ENCODE results near the gene THNSL1. TPM values are rescaled to one million over a fixed set of nuclear protein-coding genes. Genes with fewer than 3 reads are reported as not detected.
A peak's percentile ranks its signal among the peaks of the same experiment; 100 is the strongest.

THNSL1 gene
- total RNA-seq, 2 donors from 2014 or later: 2.3 to 4.5 TPM

GRCh38 chr10:25063157-25063556 is 46.7 kb downstream of the THNSL1 start:
- no peak for DNase-seq
- Histone ChIP-seq H3K9ac (ENCODE audit: low read depth in 2 of 2, low read length in 2 of 2) (no peak overlapping the region), H3K36me3 (no peaks in the 10 kb centered on the region), H3K27me3 (no peaks in the 10 kb centered on the region), H3K27ac (peak overlapping the region; percentile 83), H3K9me3 (no peaks in the 10 kb centered on the region), H3K4me1 (no peaks in the 10 kb centered on the region), H3K4me3 (no peak overlapping the region)
- TF ChIP-seq, protein P1, sequence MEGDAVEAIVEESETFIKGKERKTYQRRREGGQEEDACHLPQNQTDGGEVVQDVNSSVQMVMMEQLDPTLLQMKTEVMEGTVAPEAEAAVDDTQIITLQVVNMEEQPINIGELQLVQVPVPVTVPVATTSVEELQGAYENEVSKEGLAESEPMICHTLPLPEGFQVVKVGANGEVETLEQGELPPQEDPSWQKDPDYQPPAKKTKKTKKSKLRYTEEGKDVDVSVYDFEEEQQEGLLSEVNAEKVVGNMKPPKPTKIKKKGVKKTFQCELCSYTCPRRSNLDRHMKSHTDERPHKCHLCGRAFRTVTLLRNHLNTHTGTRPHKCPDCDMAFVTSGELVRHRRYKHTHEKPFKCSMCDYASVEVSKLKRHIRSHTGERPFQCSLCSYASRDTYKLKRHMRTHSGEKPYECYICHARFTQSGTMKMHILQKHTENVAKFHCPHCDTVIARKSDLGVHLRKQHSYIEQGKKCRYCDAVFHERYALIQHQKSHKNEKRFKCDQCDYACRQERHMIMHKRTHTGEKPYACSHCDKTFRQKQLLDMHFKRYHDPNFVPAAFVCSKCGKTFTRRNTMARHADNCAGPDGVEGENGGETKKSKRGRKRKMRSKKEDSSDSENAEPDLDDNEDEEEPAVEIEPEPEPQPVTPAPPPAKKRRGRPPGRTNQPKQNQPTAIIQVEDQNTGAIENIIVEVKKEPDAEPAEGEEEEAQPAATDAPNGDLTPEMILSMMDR (IDR thresholded peaks at IDR 0.05): no peak
- intact Hi-C loops (cut with DNase I): no loop called here

GRCh38 chr10:25063644-25064043 is 47.2 kb downstream of the THNSL1 start:
- Histone ChIP-seq H3K9ac (ENCODE audit: low read depth in 2 of 2, low read length in 2 of 2) (no peak overlapping the region), H3K27ac (no peak overlapping the region), H3K9me3 (no peaks in the 10 kb centered on the region), H3K4me1 (no peaks in the 10 kb centered on the region), H3K4me3 (no peak overlapping the region), H3K36me3 (no peaks in the 10 kb centered on the region), H3K27me3 (no peaks in the 10 kb centered on the region)
- TF ChIP-seq, protein P1 (IDR thresholded peaks at IDR 0.05): no peak
- DNase-seq: peak; percentile 16
- intact Hi-C loops (cut with DNase I): no loop called here

- intact Hi-C loops (cut with DNase I): no loop called here
- DNase-seq: peak; percentile 6
- no peaks in the 10 kb centered on the region for H3K9me3 ChIP-seq
Measured at GRCh38 chr10:25064401-25064800, 48.0 kb downstream of the THNSL1 start.

DNA sequence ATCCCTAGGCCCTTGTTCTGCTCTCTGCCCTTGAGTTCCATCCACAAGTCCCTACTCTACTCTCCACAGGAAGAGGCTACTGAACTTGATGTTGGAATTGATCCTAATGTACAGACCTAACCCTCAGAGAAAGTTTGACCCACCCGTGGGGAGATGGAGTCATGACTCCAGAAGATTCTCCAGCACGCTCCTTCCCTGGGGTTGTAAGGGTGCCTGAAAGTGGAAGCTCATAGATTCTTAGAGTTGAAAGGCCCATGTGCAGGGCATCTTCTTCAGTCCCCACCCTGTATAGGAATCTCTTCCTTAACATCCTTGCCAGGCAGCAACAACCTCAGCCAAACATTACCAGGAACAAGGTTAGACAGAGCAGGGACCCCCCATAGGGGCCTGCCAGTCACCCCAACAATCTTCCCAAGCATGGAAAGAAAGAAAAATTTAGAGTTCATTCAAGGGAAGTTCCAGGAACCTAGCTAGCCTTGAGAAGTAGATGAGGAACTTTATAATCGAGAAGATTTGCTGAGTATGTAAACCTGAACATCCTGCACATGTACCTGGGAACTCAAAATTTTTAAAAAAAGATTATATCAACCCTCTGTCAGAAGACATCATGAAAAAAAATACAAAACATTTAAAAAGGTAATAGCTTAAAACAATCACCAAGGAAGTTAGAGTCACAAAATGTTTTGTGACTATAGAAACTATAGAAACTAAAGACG is 49.5 kb downstream of the THNSL1 start:
- no peaks in the 10 kb centered on the region for H3K9me3 ChIP-seq
- no peaks in the 10 kb centered on the region for H3K36me3 ChIP-seq
- TF ChIP-seq, protein P1 (IDR thresholded peaks at IDR 0.05): no peak
- H3K4me3 ChIP-seq: no peak overlapping the region
- H3K9ac ChIP-seq (ENCODE audit: low read depth in 2 of 2, low read length in 2 of 2): no peak overlapping the region
- no peak for DNase-seq
- H3K27me3 ChIP-seq: no peaks in the 10 kb centered on the region
- H3K27ac ChIP-seq: no peak overlapping the region
- intact Hi-C loops (cut with DNase I): no loop called here
- no peaks in the 10 kb centered on the region for H3K4me1 ChIP-seq

More at GRCh38 chr10:25064401-25064800, 48.0 kb downstream of the THNSL1 start:
- H3K4me1 ChIP-seq: no peaks in the 10 kb centered on the region
- no peak overlapping the region for H3K9ac ChIP-seq (ENCODE audit: low read depth in 2 of 2, low read length in 2 of 2)
- no peak overlapping the region for H3K27ac ChIP-seq
- H3K4me3 ChIP-seq: no peak overlapping the region
- TF ChIP-seq, protein P1 (IDR thresholded peaks at IDR 0.05): no peak
- no peaks in the 10 kb centered on the region for H3K36me3 ChIP-seq
- H3K27me3 ChIP-seq: no peaks in the 10 kb centered on the region

DNA sequence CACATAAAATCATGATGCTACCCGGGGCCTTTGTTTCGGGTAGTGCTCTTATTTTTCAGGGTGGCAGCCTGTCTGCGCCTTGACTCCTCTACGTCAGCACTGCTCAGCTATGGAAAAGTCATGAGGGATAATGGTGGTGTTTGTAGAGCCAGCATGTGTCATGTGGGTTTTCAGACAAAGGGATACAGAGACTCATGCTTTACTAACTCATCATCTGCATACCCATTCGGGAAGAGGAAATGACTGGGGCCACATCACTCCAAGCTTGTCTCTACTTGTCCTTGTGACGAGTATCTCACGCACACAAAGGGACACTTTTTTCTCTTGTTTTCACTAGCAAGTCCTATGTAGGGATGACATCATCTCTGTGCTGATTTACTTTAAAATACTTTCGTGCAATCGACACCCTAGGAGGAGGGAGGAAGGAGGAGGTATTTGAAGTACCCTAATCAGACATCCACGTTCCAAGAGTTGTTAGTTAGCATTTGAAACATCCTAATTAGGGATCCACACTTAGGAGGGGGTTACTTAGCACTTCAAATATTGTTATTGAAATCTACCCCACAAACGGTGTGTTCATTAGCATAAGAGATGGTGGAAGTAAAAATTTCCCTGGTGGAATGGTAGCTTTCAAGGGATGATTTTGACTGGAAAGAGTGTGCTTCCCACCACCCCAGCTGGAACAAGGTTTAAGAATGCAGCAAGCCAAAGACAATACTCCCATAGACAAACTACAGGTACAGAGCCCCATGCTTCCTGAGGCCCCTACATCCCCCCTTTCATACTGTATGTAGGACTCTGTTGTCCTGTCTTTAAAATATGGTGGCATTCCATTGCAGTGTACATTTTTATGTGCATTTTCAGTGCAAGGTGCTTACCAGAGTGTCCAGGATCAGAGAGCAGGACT is 52.0 kb downstream of the THNSL1 start:
- Histone ChIP-seq H3K9me3 (no peaks in the 10 kb centered on the region), H3K4me3 (no peak overlapping the region), H3K27me3 (no peaks in the 10 kb centered on the region), H3K27ac (no peak overlapping the region), H3K36me3 (no peaks in the 10 kb centered on the region), H3K9ac (ENCODE audit: low read depth in 2 of 2, low read length in 2 of 2) (no peak overlapping the region), H3K4me1 (no peaks in the 10 kb centered on the region)
- TF ChIP-seq, protein P1 (IDR thresholded peaks at IDR 0.05): no peak
- DNase-seq: no peak
- intact Hi-C loops (cut with DNase I): no loop called here
